22Rv1 (cell line): ENCODE measurements around the gene CDCA3.

ENCODE experiments used
- CTCF ChIP-seq: fragments of 450-650 bp; IDR thresholded peaks from 2 replicates; pipeline ENCODE4 v1.5.1; 2017; ENCODE audit warnings: mild to moderate bottlenecking
- ZFX ChIP-seq: fragments of 450-650 bp; IDR thresholded peaks from 2 replicates; pipeline ENCODE4 v1.6.1; 2017; ENCODE audit warnings: antibody characterized with exemption, borderline replicate concordance

GRCh38 chr12:6871052-6871957 is 20.2 kb upstream of the CDCA3 start:
- TF ChIP-seq CTCF (no peak), ZFX (no peak)
